SIG-M5 treated with dmso at 0.1 percent for 504 hours (cell line): Measurements from ENCODE around the gene GPR158.
"Not testable (repeated sequence)": the region's sequence is repeated elsewhere in the genome, so short reads cannot be mapped to it uniquely, and the experiment has no call there.

ENCODE experiments used
- DNase-seq: peaks from one replicate; lab custom pipeline; 2025; ENCODE audit not compliant: unreplicated experiment; lab: John Stamatoyannopoulos, UW

GPR158 gene

GRCh38 chr10:25300073-25300472 lies 125.3 kb downstream of the GPR158 start:
- no peak for DNase-seq

GRCh38 chr10:25304606-25305005 lies 129.8 kb downstream of the GPR158 start:
- no peak for DNase-seq

- no peak for DNase-seq
These were observed 131.6 kb downstream of the GPR158 start for GRCh38 chr10:25306386-25306785.

- DNase-seq, result no peak
These were observed 133.5 kb downstream of the GPR158 start for GRCh38 chr10:25308278-25308677.

GRCh38 chr10:25317596-25318211 lies 142.9 kb downstream of the GPR158 start:
- DNase-seq, result not testable (repeated sequence)

- DNase-seq, result no peak
These were observed 152.5 kb downstream of the GPR158 start for GRCh38 chr10:25327273-25327672.

GRCh38 chr10:25328361-25328760 lies 153.6 kb downstream of the GPR158 start:
- DNase-seq, result no peak

GRCh38 chr10:25329587-25329986 lies 154.8 kb downstream of the GPR158 start:
- not testable (repeated sequence) for DNase-seq

GRCh38 chr10:25334445-25334844 lies 159.6 kb downstream of the GPR158 start:
- no peak for DNase-seq

GRCh38 chr10:25336330-25336729 lies 161.5 kb downstream of the GPR158 start:
- no peak for DNase-seq

- DNase-seq, result no peak
These were observed 163.5 kb downstream of the GPR158 start for GRCh38 chr10:25338271-25338670.

- no peak for DNase-seq
These were observed 165.2 kb downstream of the GPR158 start for GRCh38 chr10:25339966-25340365.

- no peak for DNase-seq
These were observed 174.7 kb downstream of the GPR158 start for GRCh38 chr10:25349520-25349919.

GRCh38 chr10:25356609-25357008 lies 181.8 kb downstream of the GPR158 start:
- DNase-seq, result no peak

GRCh38 chr10:25357269-25357668 lies 182.5 kb downstream of the GPR158 start:
- DNase-seq, result no peak

GRCh38 chr10:25382029-25382810 lies 207.4 kb downstream of the GPR158 start:
- DNase-seq, result no peak

- DNase-seq, result not testable (repeated sequence)
These were observed 208.1 kb downstream of the GPR158 start for GRCh38 chr10:25382901-25383300.

- DNase-seq, result no peak
These were observed 208.9 kb downstream of the GPR158 start for GRCh38 chr10:25383686-25384085.

GRCh38 chr10:25384618-25385017 lies 209.8 kb downstream of the GPR158 start:
- DNase-seq, result peak; percentile 10

GRCh38 chr10:25388188-25388861 lies 213.5 kb downstream of the GPR158 start:
- DNase-seq, result no peak

GRCh38 chr10:25388862-25389206 lies 214.0 kb downstream of the GPR158 start:
- DNase-seq, result no peak

GRCh38 chr10:25390733-25391132 lies 215.9 kb downstream of the GPR158 start:
- no peak for DNase-seq
